HCT116 (cell line): ENCODE data around the gene RYR2. TPM values are rescaled to one million over a fixed set of nuclear protein-coding genes. Genes with fewer than 3 reads are reported as not detected.

Source experiments
- ATAC-seq: fragments of 200-7000 bp; cut with Tn5 transposase; 2 replicates; pipeline ENCODE4 v1.9.1; 2020; ENCODE audit warnings: mild to moderate bottlenecking, moderate library complexity
- BruUV-seq: library from RNA; stranded (reverse); fragments of 400-500 nt; replicated peaks from 2 replicates; lab custom pipeline; 2021; lab: Mats Ljungman, UMichigan
- CTCF ChIA-PET: fragments of 300-600 bp; sonication (Branson Sonifier 250); formaldehyde crosslinking; loops from one replicate; lab custom pipeline; 2021; ENCODE audit warnings: antibody characterized with exemption; lab: Charles Lee
- POLR2A ChIA-PET: fragments of 300-600, 350-600 bp; sonication (Branson Sonifier 250); formaldehyde crosslinking; loops from one replicate; lab custom pipeline; 2021; ENCODE audit warnings: antibody characterized with exemption; lab: Charles Lee
- RAD21 ChIA-PET, 2 experiments: fragments of 300-600 bp; sonication (Branson Sonifier 250); formaldehyde crosslinking; loops; one replicate each; lab custom pipeline; 2023; ENCODE audit warnings: low total read pairs in 2 of 2; ENCODE audit not compliant: uncharacterized antibody in 2 of 2, unreplicated experiment in 2 of 2, low non-redundant PET in 1 of 2; lab: Charles Lee
- DNase-seq: peaks from one replicate; pipeline ENCODE4 v3.0.0-alpha.2; 2010; ENCODE audit warnings: low read depth, low spot score
- H2AFZ ChIP-seq: fragments of 200-600 bp; shearing (Covaris generic), sonication (generic); 2 replicates; pipeline ENCODE4 v1.6.1; 2017; ENCODE audit warnings: low read depth, mixed run types, mixed read lengths, antibody characterized with exemption, low read length; ENCODE audit not compliant: poor library complexity, severe bottlenecking
- H3K27ac ChIP-seq: 2 replicates; pipeline ENCODE4 v1.5.1; 2012; ENCODE audit warnings: low read depth, low read length
- H3K27me3 ChIP-seq: fragments of 200-600 bp; sonication (generic); 2 replicates; pipeline ENCODE4 v1.6.1; 2016; ENCODE audit warnings: mixed run types, low read length, mixed read lengths; ENCODE audit not compliant: insufficient read depth
- H3K36me3 ChIP-seq, 2 experiments: fragments of 200-500 bp in 1 of 2; fragments of 200-600 bp in 1 of 2; sonication (Bioruptor generic) in 1 of 2; sonication (generic) in 1 of 2; 2 replicates each; pipeline versions ENCODE4 v1.5.1 to v1.6.1; 2014 to 2016; ENCODE audit warnings: low read length in 2 of 2, inconsistent platforms in 1 of 2, mixed read lengths in 1 of 2, mixed run types in 1 of 2; ENCODE audit not compliant: insufficient read depth in 2 of 2, control insufficient read depth in 1 of 2
- H3K4me1 ChIP-seq, 2 experiments: fragments of 200-600 bp in 1 of 2; sonication (generic) in 1 of 2; 2 replicates each; pipeline versions ENCODE4 v1.5.1 to v1.6.1; 2012 to 2017; ENCODE audit warnings: low read length in 2 of 2, inconsistent platforms in 1 of 2, mild to moderate bottlenecking in 1 of 2, mixed read lengths in 1 of 2, mixed run types in 1 of 2, moderate library complexity in 1 of 2; ENCODE audit not compliant: insufficient read depth in 2 of 2, control insufficient read depth in 1 of 2
- H3K4me2 ChIP-seq: fragments of 200-600 bp; sonication (generic); 2 replicates; pipeline ENCODE4 v1.6.1; 2017; ENCODE audit warnings: mixed run types, low read length, mixed read lengths
- H3K4me3 ChIP-seq, 2 experiments: fragments of 200-600 bp in 1 of 2; sonication (generic) in 1 of 2; replicated peaks in 1 of 2; 2 replicates each; pipeline ENCODE4 v1.5.1; 2011 to 2016; ENCODE audit warnings: low read length in 2 of 2, control low read depth in 1 of 2, low read depth in 1 of 2, mild to moderate bottlenecking in 1 of 2, mixed read lengths in 1 of 2, mixed run types in 1 of 2
- H3K79me2 ChIP-seq: fragments of 200-600 bp; sonication (generic); 2 replicates; pipeline ENCODE4 v1.6.1; 2017; ENCODE audit warnings: mild to moderate bottlenecking, mixed run types, low read length, moderate library complexity, mixed read lengths; ENCODE audit not compliant: insufficient read depth
- H3K9ac ChIP-seq: fragments of 200-600 bp; sonication (generic); 2 replicates; pipeline ENCODE4 v1.6.1; 2016; ENCODE audit warnings: low read length, mixed read lengths
- H3K9me2 ChIP-seq: fragments of 200-600 bp; sonication (generic), shearing (Covaris generic); 2 replicates; pipeline ENCODE4 v1.6.1; 2017; ENCODE audit warnings: mixed run types, mild to moderate bottlenecking, moderate library complexity; ENCODE audit not compliant: insufficient read depth
- H3K9me3 ChIP-seq, 2 experiments: fragments of 200-500 bp in 1 of 2; fragments of 200-600 bp in 1 of 2; sonication (Bioruptor generic) in 1 of 2; sonication (generic) in 1 of 2; 2 replicates each; pipeline ENCODE4 v1.6.1; 2014 to 2017; ENCODE audit warnings: low read length in 2 of 2, mixed read lengths in 2 of 2, inconsistent platforms in 1 of 2, low read depth in 1 of 2, mild to moderate bottlenecking in 1 of 2, mixed run types in 1 of 2, moderate library complexity in 1 of 2; ENCODE audit not compliant: control insufficient read depth in 1 of 2, insufficient read depth in 1 of 2
- H4K20me1 ChIP-seq: fragments of 200-600 bp; sonication (generic), shearing (Covaris generic); 2 replicates; pipeline ENCODE4 v1.6.1; 2017; ENCODE audit warnings: mixed run types, mild to moderate bottlenecking, moderate library complexity; ENCODE audit not compliant: insufficient read depth
- ATF3 ChIP-seq: IDR thresholded peaks from 2 replicates; pipeline ENCODE4 v1.6.1; 2012
- CBX3 ChIP-seq: IDR thresholded peaks from 2 replicates; pipeline ENCODE4 v1.6.1; 2012; ENCODE audit warnings: low read depth
- CEBPB ChIP-seq: IDR thresholded peaks from 2 replicates; pipeline ENCODE4 v1.6.1; 2012; ENCODE audit warnings: low read depth
- EGR1 ChIP-seq: IDR thresholded peaks from 2 replicates; pipeline ENCODE4 v1.6.1; 2012; ENCODE audit warnings: low read depth
- ELF1 ChIP-seq: IDR thresholded peaks from 2 replicates; pipeline ENCODE4 v1.6.1; 2012; ENCODE audit warnings: low read depth, borderline replicate concordance
- EZH2 ChIP-seq: fragments of 200-600 bp; sonication (generic); IDR thresholded peaks from 2 replicates; pipeline ENCODE4 v1.6.1; 2017; ENCODE audit warnings: antibody characterized with exemption, mixed run types
- EZH2phosphoT487 ChIP-seq: fragments of 200-600 bp; IDR thresholded peaks from 2 replicates; pipeline ENCODE4 v1.6.1; 2018; ENCODE audit warnings: antibody characterized with exemption, borderline replicate concordance
- FOSL1 ChIP-seq: IDR thresholded peaks from 2 replicates; pipeline ENCODE4 v1.6.1; 2012; ENCODE audit warnings: low read depth
- MAX ChIP-seq: IDR thresholded peaks from 2 replicates; pipeline ENCODE4 v1.6.1; 2012
- POLR2A ChIP-seq: IDR thresholded peaks from 2 replicates; pipeline ENCODE4 v1.7.0; 2011; ENCODE audit warnings: borderline replicate concordance; ENCODE audit not compliant: insufficient read depth, insufficient read length; ENCODE audit errors: extremely low read depth
- POLR2AphosphoS5 ChIP-seq: IDR thresholded peaks from 2 replicates; pipeline ENCODE4 v1.6.1; 2011; ENCODE audit warnings: mild to moderate bottlenecking, low read depth, low read length, moderate library complexity
- RAD21 ChIP-seq: IDR thresholded peaks from 2 replicates; pipeline ENCODE4 v1.6.1; 2012; ENCODE audit warnings: low read depth, mild to moderate bottlenecking
- REST ChIP-seq: IDR thresholded peaks from 2 replicates; pipeline ENCODE4 v1.6.1; 2012; ENCODE audit warnings: low read depth
- SIN3A ChIP-seq: IDR thresholded peaks from 2 replicates; pipeline ENCODE4 v1.6.1; 2012; ENCODE audit warnings: low read depth
- SP1 ChIP-seq: IDR thresholded peaks from 2 replicates; pipeline ENCODE4 v1.6.1; 2012; ENCODE audit warnings: low read depth
- SRF ChIP-seq: IDR thresholded peaks from 2 replicates; pipeline ENCODE4 v1.6.1; 2012; ENCODE audit warnings: low read depth
- TCF7L2 ChIP-seq: IDR thresholded peaks from 2 replicates; pipeline ENCODE4 v1.7.0; 2011; ENCODE audit warnings: borderline replicate concordance, inconsistent platforms; ENCODE audit not compliant: insufficient read depth, insufficient read length; ENCODE audit errors: extremely low read depth
- YY1 ChIP-seq: IDR thresholded peaks from 2 replicates; pipeline ENCODE4 v1.6.1; 2011; ENCODE audit warnings: low read length, low read depth, moderate library complexity, mild to moderate bottlenecking; ENCODE audit not compliant: insufficient replicate concordance; ENCODE audit errors: extremely low read depth
- intact Hi-C: fragments of 100-400 bp; cut with micrococcal nuclease; formaldehyde crosslinking; loops from 2 replicates; pipeline ENCODE4 v1.10.0; 2022
- total RNA-seq: library from RNA; stranded (reverse); gene quantifications from one replicate; pipeline ENCODE4 v1.2.1, GENCODE V29; 2021; ENCODE audit not compliant: unreplicated experiment

RYR2 gene
- total RNA-seq, 1 experiment from 2014 or later, result 0.02 TPM

GRCh38 chr1:237834048-237834447 is 792.1 kb downstream of the RYR2 start:
- H2AFZ ChIP-seq, result no peak overlapping the region
- CTCF ChIA-PET, result no interaction called here

GRCh38 chr1:237834461-237834860 is 792.5 kb downstream of the RYR2 start:
- H3K27ac ChIP-seq, result no peak overlapping the region
- ChIA-PET CTCF (no interaction called here), RAD21 (no interaction called here), POLR2A (no interaction called here)
- H3K79me2 ChIP-seq, result no peaks in the 10 kb centered on the region
- H3K9me2 ChIP-seq, result no peaks in the 10 kb centered on the region
- DNase-seq, result no peak
- H3K9ac ChIP-seq, result no peak overlapping the region
- H3K36me3 ChIP-seq, result no peaks in the 10 kb centered on the region
- no peak for TF ChIP-seq CEBPB
- no peak for TF ChIP-seq TCF7L2
- no peak for TF ChIP-seq REST
- TF ChIP-seq POLR2AphosphoS5, result no peak
- TF ChIP-seq RAD21, result no peak
- TF ChIP-seq SRF, result no peak
- TF ChIP-seq SP1, result no peak
- TF ChIP-seq ELF1, result no peak
- no peaks in the 10 kb centered on the region for H3K4me1 ChIP-seq
- intact Hi-C loops, result no loop called here
- H3K4me3 ChIP-seq, result no peak overlapping the region
- ATAC-seq, result no peak
- H3K4me2 ChIP-seq, result no peak overlapping the region
- BruUV-seq, result no TSS peak
- no peaks in the 10 kb centered on the region for H4K20me1 ChIP-seq
- H3K9me3 ChIP-seq, result peaks cover 0 to 9% of the 10 kb centered on the region in 2 experiments; a peak in 2 of 4 replicates
- H2AFZ ChIP-seq, result no peak overlapping the region
- H3K27me3 ChIP-seq, result no peaks in the 10 kb centered on the region

More at GRCh38 chr1:237834048-237834447, 792.1 kb downstream of the RYR2 start:
- POLR2A ChIA-PET, result no interaction called here
- no peaks in the 10 kb centered on the region for H3K36me3 ChIP-seq
- intact Hi-C loops, result no loop called here
- peaks cover 0 to 9% of the 10 kb centered on the region in 2 experiments; a peak in 2 of 4 replicates for H3K9me3 ChIP-seq
- no peaks in the 10 kb centered on the region for H3K79me2 ChIP-seq
- no peak for ATAC-seq
- BruUV-seq, result no TSS peak
- no peaks in the 10 kb centered on the region for H3K4me1 ChIP-seq
- no peak overlapping the region for H3K4me3 ChIP-seq
- no peak for TF ChIP-seq CEBPB
- TF ChIP-seq SRF, result no peak
- no peak for TF ChIP-seq MAX
- no peak for TF ChIP-seq SIN3A
- no peak for TF ChIP-seq EZH2
- TF ChIP-seq YY1, result no peak
- TF ChIP-seq TCF7L2, result no peak
- no peak for TF ChIP-seq FOSL1
- TF ChIP-seq ATF3, result no peak
- TF ChIP-seq EGR1, result no peak
- no peak for TF ChIP-seq POLR2AphosphoS5
- no peak for TF ChIP-seq POLR2A
- no peak for TF ChIP-seq EZH2phosphoT487
- no peak for TF ChIP-seq ELF1
- no peak for TF ChIP-seq CBX3
- no peak for TF ChIP-seq RAD21
- H3K27me3 ChIP-seq, result no peaks in the 10 kb centered on the region
- no peak overlapping the region for H3K4me2 ChIP-seq
- no peaks in the 10 kb centered on the region for H3K9me2 ChIP-seq
- H4K20me1 ChIP-seq, result no peaks in the 10 kb centered on the region
- no peak overlapping the region for H3K9ac ChIP-seq
- no peak overlapping the region for H3K27ac ChIP-seq
- RAD21 ChIA-PET, result no interaction called here
- DNase-seq, result no peak
